ENCODE measurements around the gene CRYGN.

Gene CRYGN

GRCh38 chr7:151408839-151409666 is 30.9 kb downstream of the CRYGN start:
- DNase-seq (ENCODE audit: low read depth in 1 of 2, low spot score in 1 of 2) = peak; percentile 39 to 42

GRCh38 chr7:151408498-151408838 is 31.5 kb downstream of the CRYGN start:
- no peak for DNase-seq (ENCODE audit: low read depth in 1 of 2, low spot score in 1 of 2)

GRCh38 chr7:151406886-151407583 is 32.9 kb downstream of the CRYGN start:
- DNase-seq (ENCODE audit: low read depth in 1 of 2, low spot score in 1 of 2) = no peak

DNA sequence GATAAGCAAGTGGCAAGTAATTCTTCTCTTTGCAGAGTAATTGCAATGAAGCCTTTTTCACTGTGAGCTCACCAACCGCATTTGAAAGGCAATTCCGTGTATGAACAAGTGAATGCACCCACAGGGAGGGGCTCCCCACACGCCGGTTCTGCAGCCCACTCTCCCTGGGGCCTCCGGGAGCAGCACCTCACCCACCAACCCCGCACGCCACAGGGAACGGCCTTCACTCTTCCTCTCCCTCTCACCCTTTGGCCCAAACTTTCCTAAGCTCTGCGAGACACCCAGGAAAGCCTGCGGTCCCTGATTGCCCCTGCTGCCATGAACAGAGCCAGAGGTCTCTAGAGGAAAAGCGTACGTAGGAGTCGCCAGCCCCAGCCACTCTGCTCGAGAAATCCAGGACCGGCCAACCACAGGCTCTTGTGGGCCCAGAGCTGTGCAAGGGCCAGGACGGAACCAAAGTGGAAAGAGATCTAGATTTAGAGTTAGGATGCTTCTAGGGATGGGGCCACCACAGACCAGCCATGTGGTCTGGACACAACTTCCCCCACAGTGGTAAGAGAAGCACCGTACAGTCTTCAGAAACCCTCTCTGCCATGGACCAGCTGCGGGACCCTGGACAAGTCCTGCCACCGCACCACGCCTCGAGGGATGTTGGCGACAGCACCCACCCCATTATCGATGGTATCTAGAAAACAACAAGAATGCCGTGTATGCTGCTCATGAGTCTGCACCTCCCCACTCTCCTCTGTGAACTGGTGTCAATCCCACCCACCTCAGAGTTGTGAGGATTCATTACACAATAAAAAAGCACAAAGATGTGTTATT is 33.7 kb downstream of the CRYGN start:
- no peak for DNase-seq (ENCODE audit: low read depth in 1 of 2, low spot score in 1 of 2)

DNA sequence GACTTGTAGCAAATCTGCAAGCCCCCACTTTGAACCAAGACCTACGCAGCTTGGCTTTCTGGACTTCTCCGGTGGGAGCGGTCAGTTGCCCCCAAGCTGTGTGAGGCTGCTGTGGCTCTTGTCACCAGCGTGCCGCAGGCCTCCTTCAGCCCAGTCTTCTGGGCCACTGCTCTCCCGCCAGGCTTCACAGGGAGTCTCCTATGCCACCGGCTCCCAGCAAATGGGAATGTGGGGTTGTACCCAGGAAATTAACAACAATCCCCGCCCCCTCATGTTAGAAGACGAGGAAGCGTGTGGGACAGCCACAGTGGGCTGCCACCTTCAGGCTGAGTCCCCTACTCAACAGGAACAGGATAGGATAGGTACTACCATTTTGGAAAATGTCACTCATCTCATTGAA is 34.4 kb downstream of the CRYGN start:
- no peak for DNase-seq (ENCODE audit: low read depth in 1 of 2, low spot score in 1 of 2)

GRCh38 chr7:151405056-151405455 is 34.9 kb downstream of the CRYGN start:
- no peak for DNase-seq (ENCODE audit: low read depth in 1 of 2, low spot score in 1 of 2)

GRCh38 chr7:151404216-151405011 is 35.5 kb downstream of the CRYGN start:
- no peak for DNase-seq (ENCODE audit: low read depth in 1 of 2, low spot score in 1 of 2)

GRCh38 chr7:151403764-151404163 is 36.2 kb downstream of the CRYGN start:
- DNase-seq (ENCODE audit: low read depth in 1 of 2, low spot score in 1 of 2) = no peak

GRCh38 chr7:151402029-151402835 is 37.7 kb downstream of the CRYGN start:
- no peak for DNase-seq (ENCODE audit: low read depth in 1 of 2, low spot score in 1 of 2)

DNA sequence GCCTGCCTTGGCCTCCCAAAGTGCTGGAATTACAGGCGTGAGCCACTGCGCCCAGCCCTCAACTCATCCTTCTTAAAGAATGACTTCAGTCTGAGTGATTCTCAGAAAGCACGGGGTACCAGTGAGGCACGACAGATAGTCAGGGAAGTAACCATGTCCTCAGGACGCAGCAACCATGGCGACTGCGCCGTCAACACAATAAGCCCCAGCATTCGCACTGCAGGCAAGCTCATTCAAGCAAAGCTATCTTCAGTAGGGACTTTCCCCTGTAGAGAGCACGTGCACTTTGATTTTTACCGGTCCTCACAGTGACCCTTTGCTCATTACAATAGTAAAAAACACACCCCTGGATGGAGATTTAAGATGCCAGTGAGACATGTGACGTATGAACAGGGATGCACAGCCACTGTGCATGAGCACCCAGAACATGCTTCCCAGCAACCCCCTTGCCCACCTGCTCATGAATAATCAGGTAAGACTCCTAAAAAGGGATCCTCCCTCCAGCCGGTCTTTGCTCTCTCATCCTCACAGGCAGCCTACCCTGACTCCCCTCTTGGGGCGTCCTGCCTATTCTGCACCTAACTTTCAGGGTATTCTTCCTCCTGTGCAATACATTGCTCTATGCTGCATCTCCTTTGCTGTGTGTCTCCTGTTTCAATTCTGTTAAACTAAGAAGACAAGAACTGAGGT is 39.2 kb downstream of the CRYGN start:
- no peak for DNase-seq (ENCODE audit: low read depth in 1 of 2, low spot score in 1 of 2)

DNA sequence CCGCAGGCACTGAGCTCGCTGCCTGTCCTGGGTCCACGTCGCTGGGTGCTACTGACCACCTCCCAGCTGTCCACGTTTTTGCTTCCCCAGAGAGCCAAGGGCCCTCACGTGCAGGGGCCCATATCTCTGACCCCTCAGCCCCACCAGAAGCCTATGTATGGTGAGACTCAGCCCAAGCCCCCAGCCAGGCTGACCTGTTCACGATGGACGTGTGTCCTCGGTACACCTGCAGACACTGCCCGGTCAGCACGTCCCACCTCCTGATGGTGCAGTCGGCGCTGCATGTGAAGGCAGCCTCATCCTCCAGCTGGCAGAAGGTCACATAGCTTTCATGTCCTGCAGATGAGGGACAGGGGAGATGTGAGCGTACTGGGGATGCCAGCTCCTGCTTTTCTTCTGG is 40.0 kb downstream of the CRYGN start:
- no peak for DNase-seq (ENCODE audit: low read depth in 1 of 2, low spot score in 1 of 2)

GRCh38 chr7:151399305-151399601 is 40.7 kb downstream of the CRYGN start:
- DNase-seq (ENCODE audit: low read depth in 1 of 2, low spot score in 1 of 2) = no peak

DNA sequence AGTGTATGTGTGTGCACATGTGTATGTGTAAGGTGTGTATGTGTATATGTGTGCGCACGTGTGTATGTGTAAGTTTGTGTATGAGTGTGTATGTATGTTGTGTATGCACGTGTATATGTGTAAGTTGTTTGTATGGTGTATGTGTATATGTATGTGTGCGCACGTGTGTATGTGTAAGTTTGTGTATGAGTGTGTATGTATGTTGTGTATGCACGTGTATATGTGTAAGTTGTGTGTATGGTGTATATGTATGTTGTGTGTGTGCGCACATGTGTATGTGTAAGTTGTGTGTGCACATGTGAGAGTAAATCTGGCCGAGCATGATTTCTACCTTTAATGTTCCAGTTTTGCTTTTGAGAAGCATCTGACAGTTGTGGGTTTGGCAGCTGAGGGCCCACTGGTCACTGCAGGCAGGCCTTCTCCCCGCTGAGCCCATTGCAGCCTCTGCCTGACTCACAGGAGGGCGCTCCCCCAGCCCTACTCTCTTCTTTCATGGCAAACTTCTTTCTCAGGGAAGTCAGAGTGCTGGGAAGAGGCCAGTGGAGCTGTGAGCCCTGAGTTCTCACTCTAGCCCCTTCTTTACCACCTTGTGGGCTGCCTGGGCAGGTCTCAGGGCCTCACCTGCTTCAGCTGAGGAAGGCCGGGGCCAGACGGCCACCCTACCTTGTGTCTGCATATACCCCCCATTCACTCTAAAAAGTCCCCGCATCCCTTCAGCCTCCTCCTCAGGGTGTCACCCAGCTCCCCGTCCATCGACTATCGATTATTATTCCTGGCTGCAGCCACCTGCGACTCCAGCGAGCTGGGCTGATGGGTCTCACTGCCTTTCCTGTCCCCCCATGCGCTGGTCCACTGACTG is 41.3 kb downstream of the CRYGN start:
- no peak for DNase-seq (ENCODE audit: low read depth in 1 of 2, low spot score in 1 of 2)

- DNase-seq (ENCODE audit: low read depth in 1 of 2, low spot score in 1 of 2) = no peak
Measured at GRCh38 chr7:151397026-151397425, 42.9 kb downstream of the CRYGN start.

GRCh38 chr7:151396328-151396970 is 43.5 kb downstream of the CRYGN start:
- no peak for DNase-seq (ENCODE audit: low read depth in 1 of 2, low spot score in 1 of 2)

GRCh38 chr7:151395036-151395367 is 44.9 kb downstream of the CRYGN start:
- DNase-seq (ENCODE audit: low read depth in 1 of 2, low spot score in 1 of 2) = no peak

DNA sequence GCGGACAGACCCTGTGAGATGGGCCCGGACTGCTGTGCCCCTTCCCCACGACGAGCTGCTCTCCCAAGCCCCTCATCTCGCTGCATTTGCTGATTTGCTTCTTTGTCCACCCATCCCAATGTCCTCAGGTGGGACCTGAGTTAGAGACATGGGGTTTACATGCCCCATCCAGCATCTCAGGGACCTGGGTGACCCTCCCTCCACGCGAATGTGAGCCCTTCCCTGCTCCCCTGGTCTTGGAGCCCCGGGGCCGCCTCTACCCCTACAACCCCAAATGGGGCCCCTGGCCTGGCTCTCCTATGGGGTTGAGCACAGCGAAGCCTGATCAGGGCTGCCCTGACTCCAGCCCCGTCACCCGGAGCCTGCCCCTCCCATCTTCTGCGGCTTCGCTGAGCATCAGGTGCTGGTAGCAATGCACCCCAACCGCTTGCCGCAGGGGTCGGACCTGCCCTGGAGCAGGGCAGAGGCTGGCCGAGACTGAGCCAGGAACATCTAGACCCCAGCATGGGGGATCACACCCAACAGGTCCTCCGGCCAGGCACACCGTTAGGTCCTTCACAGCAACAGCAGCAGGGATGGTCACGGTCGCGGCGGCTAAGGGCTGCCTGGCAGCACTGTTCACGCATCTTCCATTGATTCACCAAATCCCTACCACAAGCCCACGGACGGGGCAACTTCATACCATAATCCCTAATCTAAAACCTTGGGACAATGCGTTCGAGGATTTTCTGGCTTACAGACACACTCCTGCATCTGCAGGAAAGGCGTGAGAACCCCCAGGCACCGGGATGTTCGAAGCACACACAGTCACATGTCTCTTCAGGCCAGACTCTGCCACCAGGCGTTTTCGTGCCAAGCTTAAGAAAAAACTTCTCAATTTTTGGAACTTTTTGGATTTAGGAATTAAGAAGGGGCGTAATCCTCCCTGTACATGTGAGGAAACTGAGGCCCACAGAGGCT is 45.6 kb downstream of the CRYGN start:
- no peak for DNase-seq (ENCODE audit: low read depth in 1 of 2, low spot score in 1 of 2)

Data from activated T-helper 1 cell treated with anti-CD3 and anti-CD28 coated beads, Interleukin-2, amount 50 U/mL, for 16 hours (primary cell).